Left colon (tissue), 2 donors: ENCODE measurements around the gene SPACA9. TPM values are rescaled to one million over a fixed set of nuclear protein-coding genes. Genes with fewer than 3 reads are reported as not detected.

Experiments used
- ATAC-seq: fragments of 200-7000 bp; cut with Tn5 transposase; one replicate; pipeline ENCODE4 v1.9.1; 2020; ENCODE audit warnings: mild to moderate bottlenecking, moderate library complexity
- DNase-seq, 2 donors: peaks; one replicate each; pipeline ENCODE4 v3.0.0-alpha.2; 2020
- intact Hi-C, 2 donors: fragments of 100-400 bp; cut with DNase I in 1 of 2; cut with micrococcal nuclease in 1 of 2; formaldehyde crosslinking; loops; one replicate each; pipeline versions ENCODE4 v1.11.2 to v1.14.0; 2022; cut with DNase I, micrococcal nuclease
- total RNA-seq, 2 donors: library from RNA; stranded (reverse); fragmentation: NEBNext Ultra II Directional; extraction: Animal tissue kit (Norgen Biotek cat#: 25700); gene quantifications; one replicate each; pipeline ENCODE4 v1.2.1, GENCODE V29; 2021
- donor health status: DM: no; HTN: no; CAD: no.
- donor health status: DM: yes; HTN: yes; CAD: no.

Gene SPACA9
- total RNA-seq, 2 donors from 2014 or later: 1.2 to 2.6 TPM

DNA sequence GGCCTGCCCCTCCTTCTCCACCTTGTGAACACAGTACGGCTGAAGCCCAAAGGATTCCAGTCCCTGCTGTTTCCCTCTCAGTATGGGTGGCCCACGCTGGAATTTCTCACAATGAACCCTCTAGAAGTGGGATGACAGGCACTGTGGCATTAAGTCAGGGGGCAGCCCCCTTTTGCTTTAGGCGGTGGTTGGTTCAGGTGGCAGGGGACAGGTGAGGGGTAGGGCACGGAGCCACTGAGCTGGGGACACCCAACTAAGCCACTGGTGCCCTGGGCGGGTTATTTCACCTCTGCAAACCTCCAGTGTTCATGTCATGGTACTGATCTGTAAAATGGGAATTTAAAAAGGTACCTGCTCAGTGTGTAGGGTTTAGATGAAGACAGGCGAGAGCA, 7.6 kb downstream of the SPACA9 start:
- ATAC-seq: no peak

DNA sequence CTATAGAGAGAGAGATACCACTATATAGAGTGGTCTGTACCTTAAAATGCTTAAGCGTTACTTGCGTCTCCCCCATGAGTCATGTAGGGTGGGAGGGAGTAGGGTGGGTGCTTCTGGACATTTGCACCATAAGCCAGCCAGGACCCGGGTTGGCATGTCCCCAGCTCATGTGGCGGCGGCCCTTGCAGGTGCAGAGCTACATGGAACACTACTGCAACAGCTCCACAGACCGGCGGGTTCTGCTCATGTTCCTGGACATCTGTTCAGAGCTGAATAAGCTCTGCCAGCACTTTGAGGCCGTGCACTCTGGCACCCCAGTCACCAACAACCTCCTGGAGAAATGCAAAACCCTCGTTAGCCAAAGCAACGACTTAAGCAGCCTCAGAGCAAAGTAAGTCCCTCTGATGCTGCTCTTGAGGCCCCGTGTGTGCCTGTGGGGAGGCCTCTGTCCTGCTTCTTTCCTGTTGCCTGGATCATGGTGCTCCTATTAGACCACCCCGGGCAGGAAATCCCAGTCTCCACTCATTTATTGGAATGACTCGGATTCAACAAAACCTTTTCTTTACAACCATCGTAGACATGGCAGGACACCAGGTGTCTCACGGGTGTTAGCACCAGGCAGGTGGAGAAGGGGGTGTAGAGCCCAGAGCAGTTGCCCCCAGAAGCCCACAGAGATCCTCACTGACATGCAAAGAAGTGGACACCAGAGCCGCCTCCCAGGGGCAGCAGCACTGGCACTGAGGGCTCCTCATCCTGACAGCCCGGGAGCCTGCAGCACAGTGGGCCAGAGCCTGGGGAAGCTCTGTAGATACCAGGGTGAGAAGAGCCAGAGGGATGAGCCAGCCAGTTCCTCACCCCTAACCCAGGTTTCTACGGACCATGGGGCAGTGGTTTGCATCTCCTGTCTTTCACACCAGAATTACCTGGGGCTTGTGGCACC, 8.8 kb downstream of the SPACA9 start:
- no peak for DNase-seq
- no peak for ATAC-seq
- intact Hi-C loops: no loop called here

More for the DNA sequence above, 7.6 kb downstream of the SPACA9 start:
- intact Hi-C loops: no loop called here
- no peak for DNase-seq

DNA sequence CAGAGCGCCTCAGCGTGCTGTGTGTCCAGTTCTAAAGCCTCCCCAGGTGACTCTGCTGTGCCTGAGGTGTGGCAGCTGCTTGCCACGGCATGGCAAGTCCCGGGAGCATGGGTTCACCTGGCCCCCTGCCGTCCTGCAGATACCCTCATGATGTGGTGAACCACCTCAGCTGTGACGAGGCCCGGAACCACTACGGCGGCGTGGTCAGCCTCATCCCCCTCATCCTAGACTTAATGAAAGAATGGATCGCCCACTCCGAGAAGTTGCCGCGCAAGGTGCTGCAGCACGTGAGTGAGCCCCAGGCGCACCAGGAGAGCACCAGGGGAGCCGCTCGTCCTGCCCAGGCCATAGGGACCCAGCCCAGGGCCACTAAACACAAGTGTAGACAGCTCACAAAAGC, 9.5 kb downstream of the SPACA9 start:
- DNase-seq: no peak
- ATAC-seq: no peak
- intact Hi-C loops: no loop called here

DNA sequence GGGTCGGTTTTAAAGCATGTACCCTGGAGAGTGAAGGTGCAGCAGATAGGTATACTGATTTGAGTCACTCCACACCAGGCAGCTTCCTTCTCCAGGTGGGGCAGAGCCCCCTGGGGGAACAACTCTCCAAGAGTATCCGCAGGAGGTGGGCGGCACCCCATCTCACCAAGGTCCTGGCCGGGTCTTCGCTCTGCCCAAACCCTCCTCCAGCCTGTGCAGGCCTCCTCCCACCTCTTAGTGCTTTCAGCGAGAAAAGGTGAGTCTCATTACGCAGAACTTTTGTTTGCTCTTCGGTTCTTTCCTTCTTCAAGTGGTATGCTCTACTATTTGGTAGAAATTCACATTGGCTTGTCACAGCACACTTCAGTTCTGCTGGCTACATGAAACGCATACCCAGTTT, 13.7 kb downstream of the SPACA9 start:
- no peak for ATAC-seq

DNA sequence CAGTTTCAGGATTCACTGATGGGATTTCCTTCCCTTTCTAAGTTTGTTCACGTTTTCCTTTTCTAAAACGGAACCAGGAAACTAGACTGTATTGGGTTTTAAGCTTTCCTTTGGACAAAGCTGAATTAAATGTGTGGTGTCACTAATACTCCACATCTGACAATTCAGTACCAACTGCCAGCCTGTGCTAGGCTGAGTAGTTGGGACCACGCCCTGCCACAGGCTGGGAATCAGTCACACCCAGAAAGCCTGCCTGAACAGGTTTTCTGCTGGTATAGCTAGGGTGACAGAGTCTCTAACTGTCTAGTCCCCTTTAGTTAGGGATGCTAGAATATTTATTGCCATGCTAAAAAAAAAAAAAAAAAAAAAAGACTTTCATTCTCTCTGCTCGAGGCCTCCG, 15.6 kb downstream of the SPACA9 start:
- intact Hi-C loops: no loop called here
- ATAC-seq: peak; percentile 99
- peak; percentile 76 to 81 for DNase-seq

More for the DNA sequence above, 13.7 kb downstream of the SPACA9 start:
- DNase-seq: no peak
- intact Hi-C loops: no loop called here

DNA sequence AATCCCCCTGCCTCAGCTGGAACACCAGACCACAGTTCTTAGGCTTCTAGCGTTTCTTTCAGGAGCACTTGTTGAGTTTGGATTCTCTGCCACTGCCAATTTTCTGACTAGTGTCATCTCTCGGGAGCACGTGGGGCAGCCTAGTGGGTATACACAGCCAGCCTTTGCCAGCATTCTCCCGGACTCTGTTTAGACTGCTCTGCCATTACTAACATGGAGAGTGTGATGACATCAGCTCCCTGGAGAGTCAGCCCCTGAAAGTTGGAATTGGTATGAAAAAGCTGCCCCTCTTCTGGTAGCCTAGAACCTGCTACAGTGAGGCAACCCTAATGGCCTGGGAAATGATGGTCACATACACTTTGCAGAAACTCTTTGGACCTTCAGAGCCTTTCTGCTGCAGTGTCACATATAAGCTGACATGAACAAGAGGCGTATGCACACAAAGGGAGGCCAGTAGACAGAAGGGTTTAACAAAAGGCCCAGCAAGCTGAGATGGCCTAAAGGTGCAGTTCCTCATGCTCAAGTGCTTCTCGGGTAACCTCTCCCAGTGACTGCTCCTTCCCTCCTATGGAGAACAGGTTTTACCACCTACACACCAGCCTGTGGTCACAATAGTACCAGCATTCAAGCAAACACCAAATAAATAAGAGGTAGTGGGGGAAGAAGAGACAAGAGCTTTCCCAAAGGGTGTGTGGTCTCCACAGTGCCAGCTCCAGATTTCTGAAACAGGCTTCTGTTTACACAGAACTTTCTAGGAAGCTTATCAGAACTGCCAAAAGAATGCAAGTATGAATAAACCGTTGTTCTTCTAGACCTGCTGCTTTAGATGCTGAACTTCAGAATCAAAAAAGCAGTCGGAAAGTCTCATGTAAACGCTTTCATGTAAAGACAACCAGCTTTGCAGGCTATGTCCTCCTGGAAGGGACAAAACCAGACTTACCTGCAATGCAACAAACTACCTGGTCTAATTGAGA, 16.5 kb downstream of the SPACA9 start:
- intact Hi-C loops: no loop called here
- no peak for DNase-seq
- ATAC-seq: peak; percentile 34

DNA sequence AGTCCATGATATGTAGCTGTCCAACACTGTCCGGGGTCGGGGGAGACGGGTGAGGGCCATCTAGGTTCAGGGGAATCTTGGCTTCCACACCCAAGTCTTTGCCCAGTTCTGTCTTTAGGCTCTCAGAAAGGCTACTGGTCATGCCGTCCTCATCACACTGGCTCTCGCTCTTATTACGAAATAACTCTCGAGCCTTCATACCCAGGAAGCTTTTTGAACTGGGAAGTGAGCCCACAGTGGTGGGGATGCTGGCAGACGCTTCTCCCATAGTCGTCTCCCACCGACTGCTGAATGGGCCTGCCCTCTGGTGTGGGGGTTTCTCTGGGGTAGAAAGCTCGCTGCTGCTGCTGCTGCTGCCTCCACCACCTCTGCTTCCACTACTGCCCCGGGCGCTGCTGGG, 17.6 kb downstream of the SPACA9 start:
- ATAC-seq (no peak), DNase-seq (no peak)
- intact Hi-C loops: no loop called here

DNA sequence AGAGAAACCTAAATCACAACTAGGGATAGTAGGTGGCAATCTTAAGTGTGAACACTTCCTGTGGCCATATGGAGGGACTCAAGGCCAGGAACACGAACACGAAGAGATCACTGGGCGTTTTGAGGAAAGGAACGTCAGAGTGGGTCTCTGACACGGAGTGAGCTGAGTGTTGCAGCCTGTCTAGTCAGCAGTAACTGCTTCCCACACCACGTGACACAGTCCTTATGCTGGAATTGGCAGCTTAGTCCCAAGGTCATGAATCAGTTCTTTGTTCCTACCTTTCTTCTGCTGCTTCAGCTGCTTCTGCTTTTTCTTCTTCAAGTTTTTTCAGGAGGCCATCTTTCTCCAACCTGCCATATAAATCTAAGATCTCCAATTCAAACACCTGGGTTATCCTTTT, 18.2 kb downstream of the SPACA9 start:
- no peak for ATAC-seq
- DNase-seq: no peak
- intact Hi-C loops: no loop called here

DNA sequence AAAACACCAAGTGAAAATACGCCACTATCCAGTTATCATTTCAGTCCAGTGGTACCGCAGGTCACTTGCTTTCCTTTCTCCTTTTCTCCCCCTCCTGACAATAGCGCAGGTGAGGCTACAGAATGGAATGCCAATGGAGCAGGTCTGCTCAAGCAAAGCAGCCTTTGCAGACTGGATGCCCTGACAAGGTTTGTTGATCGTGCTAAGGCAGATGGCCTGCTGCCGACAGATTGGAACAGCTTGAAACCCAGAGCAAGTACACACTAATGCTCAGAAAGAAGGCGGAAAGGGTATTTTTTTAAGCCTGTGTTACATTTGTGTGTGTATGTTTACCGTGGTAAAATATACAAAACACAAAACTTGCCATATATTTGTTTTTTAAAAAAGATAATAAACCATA, 19.4 kb downstream of the SPACA9 start:
- no peak for DNase-seq
- no peak for ATAC-seq
- intact Hi-C loops: no loop called here

DNA sequence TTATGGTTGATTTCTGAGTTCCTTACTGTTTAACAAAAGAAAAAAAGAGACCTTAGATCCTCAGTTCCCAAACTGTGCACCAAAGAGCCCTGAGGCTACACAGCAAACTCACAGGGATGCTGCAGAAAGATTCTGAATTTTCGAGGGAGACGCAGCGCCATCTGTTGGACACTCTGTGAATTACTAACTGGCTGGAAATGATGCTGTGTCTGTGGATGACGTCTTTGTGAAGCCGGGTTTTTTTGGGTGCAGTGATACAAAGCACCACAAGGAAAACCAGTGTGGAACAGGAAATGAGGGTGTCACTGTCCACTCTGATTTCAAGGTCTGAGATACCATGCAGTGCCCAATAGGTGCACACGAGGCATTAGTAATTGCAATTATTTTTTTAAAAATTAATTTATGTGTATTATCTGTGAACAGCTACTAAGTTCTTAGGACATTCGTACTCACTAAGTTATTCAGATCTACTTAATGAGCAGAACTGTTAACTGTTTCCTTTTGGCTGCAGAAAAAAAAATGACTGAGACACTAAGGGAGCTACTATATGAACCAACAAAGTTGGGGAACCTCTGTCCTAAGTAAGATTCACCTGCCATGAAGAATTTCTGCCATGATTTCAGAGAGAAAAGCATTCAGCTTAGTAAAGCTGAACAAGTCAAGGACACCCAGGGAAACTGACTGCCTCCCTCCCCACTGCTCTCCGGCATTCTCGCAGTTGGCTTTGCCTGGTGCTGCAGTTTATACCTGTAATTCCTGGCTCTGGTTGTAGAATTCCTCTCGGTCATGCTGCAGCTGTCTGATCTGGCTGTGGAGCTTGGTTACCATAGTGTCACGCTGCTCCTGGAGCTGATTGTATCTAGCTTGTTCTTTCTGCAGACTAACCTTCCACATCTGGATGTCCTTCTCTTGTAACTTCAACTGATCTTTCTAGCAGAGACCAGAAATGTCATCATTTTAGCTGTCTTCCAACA, 23.4 kb downstream of the SPACA9 start:
- peak; percentile 44 to 68 for DNase-seq
- intact Hi-C loops: no loop called here

DNA sequence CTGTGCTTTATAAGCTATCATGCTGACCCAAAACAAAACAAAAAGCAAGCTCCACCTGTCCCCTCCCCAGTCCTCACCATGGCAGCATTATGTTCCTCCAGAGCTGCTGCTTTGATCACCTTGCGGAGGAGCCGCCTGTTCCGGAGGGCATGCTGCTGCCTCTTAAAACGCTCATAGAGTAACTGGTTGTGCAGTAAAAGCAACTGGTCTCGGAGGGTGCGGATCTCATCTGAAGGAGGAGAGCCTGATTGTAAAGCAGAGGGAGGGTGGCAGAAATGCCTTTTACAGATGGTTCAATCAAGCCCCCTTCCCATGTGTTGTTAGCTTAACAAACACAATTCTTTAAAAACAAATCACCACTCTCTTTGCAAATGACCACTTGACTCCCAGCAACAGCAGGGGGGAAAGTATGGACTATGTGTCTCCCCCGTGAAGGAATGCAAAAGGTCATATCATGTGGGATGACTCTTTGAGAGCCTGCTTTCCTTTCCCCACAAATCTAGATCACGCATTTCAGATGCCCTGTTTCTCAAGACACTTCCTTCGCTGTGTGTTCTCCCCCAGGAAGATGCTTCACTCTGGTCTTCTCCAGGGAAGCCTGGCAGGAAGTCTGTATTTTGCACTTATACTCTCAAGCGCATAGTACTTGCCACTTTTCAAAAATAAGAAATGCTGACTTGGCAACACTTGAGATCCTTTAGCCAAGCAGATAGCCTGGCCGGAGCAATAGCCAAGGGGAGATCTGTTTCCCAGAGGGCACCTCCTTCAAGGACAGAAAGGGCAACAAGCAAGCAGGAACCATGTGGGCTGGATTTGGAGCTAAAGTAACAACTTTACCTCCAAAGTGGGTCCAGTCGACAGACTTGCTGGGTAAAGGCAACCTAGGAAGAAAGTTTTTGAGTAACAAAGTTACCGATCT, 25.1 kb downstream of the SPACA9 start:
- intact Hi-C loops: no loop called here
- no peak for ATAC-seq
- no peak for DNase-seq

More for the DNA sequence above, 23.4 kb downstream of the SPACA9 start:
- peak; percentile 74 for ATAC-seq

DNA sequence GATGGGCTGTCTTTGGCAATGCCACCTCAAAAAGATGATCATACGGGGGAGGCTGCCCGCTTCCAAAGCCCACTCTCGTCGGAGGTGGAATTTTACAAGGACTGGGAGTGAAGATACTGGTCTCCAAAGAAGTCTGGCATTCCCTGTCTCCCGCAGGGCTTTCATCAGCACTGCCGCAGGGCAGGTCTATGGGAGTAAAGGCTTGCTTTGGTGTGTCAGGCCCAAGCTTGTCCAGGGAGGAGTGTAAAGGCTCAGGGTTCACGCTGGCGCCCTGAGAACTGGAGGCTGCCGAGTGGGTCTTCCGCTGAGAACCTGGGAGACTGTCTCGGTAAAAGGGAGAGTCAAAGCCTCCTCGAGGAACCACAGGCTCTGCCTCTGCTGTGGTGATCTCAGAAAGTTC, 27.0 kb downstream of the SPACA9 start:
- intact Hi-C loops: no loop called here
- no peak for DNase-seq
- ATAC-seq: no peak

DNA sequence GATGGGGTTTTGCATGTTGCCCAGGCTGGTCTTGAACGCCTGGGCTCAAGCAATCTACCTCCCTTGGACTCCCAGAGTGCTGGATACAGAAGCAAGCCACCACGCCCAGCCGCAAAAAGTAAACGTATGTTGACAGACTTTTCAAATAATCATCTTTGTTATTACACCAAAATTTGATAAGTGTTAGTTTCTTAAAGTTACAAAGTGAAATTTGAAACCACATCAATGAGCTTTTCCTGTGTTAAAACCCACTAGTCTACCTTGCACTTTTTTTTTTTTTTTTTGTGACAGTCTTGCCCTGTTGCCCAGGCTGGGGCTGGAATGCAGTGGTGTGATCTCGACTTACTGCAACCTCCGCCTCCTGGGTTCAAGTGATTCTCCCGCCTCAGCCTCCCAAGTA, 29.9 kb downstream of the SPACA9 start:
- ATAC-seq (no peak), DNase-seq (no peak)
- intact Hi-C loops: no loop called here

DNA sequence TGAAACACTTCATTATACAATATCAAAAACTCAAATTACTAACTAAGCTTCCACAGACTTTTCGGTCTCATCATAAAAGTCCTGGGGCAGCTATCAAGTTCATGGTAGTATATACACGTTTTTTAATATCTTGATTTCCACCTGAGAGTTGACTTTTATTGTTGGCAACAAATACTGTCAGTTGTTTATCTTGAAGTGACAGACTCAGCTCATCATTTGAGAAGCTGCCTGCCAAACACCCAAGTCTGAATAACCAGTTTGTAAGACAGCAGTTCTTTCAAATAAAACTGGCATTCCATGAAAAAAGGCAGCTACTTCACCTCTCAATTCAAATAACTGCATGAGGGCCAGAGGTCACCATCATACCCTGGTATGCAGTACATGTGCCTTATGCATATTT, 30.6 kb downstream of the SPACA9 start:
- intact Hi-C loops: no loop called here
- ATAC-seq (no peak), DNase-seq (no peak)

DNA sequence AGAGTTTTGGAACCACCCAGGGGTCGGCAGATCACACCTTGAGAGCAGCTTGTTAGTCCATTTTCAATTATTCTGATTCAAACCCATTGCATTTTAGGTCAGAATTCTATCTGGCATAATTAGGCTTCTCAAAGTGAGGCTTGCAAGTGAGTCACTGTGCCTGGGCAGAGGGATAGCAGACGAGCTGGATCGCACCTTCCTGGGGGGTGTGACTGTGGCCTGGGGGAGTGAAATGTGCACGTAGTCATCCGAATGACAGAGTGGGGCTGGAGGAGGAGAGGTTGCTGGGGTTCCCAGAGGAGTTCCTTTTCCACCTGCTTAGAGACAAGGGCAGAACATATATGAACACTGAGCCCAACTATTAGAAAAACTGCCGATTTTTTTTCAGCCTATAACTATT, 31.7 kb downstream of the SPACA9 start:
- DNase-seq (no peak), ATAC-seq (no peak)
- intact Hi-C loops: loop anchor here in 1 of 2 donors (10.0 kb wide), 1 partner anchor 226 kb away; no protein-coding TSS in a partner anchor

DNA sequence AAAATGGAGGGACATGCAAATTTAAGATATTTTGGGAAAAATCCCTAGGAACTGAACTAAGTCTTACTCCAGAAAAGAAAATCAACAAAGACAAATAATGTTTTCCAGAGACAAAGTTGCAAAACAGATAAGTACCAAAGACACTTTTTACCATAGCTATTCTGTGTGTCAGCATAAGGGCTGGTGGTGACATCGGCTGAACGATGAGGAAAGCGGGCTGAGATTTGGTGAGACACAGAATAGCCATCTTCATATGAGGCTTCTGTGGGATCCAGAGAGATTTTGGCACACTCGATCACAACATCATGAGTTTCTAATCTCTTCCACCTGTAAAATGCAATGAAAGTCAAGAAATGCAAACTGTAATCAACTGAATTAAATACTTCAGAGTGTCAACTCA, 33.4 kb downstream of the SPACA9 start:
- intact Hi-C loops: loop anchor here in 1 of 2 donors (10.0 kb wide), 1 partner anchor 227 kb away; no protein-coding TSS in a partner anchor
- DNase-seq: no peak
- ATAC-seq: no peak

DNA sequence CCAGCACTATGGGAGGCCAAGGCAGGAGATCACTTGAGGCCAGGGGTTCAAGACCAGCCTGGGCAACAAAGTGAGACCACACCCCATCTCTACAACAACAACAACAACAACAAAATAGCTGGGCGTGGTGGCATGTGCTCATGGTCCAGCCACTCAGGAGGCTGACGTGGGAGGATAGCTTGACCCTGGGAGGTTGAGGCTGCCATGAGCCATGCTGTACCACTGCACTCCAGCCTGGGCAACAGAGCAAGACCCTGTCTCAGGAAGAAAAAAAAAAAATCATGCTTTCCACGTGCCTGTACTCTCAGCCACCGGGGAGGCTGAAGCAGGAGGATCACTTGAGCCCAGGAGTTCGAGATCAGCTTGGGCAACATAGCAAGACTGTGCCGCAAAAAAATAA, 36.2 kb downstream of the SPACA9 start:
- DNase-seq: no peak
- no peak for ATAC-seq

More for the DNA sequence above, 36.2 kb downstream of the SPACA9 start:
- intact Hi-C loops: loop anchor here in 1 of 2 donors (10.0 kb wide), 1 partner anchor 230 kb away; no protein-coding TSS in a partner anchor
